D721Med (cell line): ENCODE data around the gene LNX1.
"Not testable (repeated sequence)": the region's sequence is repeated elsewhere in the genome, so short reads cannot be mapped to it uniquely, and the experiment has no call there.

Experiments used
- DNase-seq: peaks from one replicate; pipeline ENCODE4 v3.0.0; 2011; ENCODE audit warnings: low spot score; ENCODE audit not compliant: insufficient read length
- FAIRE-seq: peaks from 2 replicates; lab custom pipeline; 2011; peaks lifted over from hg19 to GRCh38; lab: Jason Lieb, UNC
- TF ChIP-seq, protein P1 (sequence below): IDR thresholded peaks from 2 replicates; pipeline ENCODE4 v1.5.1; 2012; ENCODE audit warnings: mild to moderate bottlenecking, control low read depth; ENCODE audit not compliant: insufficient read depth; ENCODE audit errors: missing control alignments

Gene LNX1

DNA sequence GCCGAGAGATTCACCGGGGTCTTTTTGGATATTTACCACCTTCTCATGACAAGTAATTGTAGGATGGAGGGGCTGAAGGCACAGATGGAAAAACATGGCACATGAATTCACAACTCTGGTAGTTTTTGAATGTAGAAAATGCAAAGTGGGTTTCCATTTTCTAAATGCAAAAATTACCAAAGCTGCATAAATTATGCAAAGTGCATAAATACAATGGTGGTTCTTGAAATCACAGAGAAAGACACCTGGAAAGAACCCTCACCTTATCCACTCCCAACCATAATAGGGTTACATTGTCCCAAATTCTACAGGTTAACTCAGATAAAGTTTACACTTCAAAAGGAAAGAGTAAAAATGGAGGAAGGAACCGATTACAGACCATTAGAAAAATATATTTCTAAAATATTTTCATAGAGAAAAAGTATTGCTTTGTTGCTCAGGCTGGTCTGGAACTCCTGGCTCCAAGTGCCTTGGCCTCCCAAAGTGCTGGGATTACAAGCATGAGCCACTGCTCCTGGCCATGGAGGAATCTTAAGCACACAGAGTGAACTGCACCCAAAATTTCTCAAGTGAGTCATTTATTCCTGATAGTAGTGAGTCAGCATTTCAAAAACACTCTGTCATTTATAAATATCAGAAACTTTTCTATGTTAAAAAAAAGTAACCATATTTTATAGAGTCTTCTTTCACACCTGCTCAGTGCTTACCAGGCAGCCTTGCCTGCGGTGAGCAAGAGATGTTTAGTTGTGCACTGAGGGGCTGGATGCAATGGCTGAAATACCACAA is 112.4 kb downstream of the LNX1 start:
- FAIRE-seq = no peak
- DNase-seq = no peak
- TF ChIP-seq, protein P1, sequence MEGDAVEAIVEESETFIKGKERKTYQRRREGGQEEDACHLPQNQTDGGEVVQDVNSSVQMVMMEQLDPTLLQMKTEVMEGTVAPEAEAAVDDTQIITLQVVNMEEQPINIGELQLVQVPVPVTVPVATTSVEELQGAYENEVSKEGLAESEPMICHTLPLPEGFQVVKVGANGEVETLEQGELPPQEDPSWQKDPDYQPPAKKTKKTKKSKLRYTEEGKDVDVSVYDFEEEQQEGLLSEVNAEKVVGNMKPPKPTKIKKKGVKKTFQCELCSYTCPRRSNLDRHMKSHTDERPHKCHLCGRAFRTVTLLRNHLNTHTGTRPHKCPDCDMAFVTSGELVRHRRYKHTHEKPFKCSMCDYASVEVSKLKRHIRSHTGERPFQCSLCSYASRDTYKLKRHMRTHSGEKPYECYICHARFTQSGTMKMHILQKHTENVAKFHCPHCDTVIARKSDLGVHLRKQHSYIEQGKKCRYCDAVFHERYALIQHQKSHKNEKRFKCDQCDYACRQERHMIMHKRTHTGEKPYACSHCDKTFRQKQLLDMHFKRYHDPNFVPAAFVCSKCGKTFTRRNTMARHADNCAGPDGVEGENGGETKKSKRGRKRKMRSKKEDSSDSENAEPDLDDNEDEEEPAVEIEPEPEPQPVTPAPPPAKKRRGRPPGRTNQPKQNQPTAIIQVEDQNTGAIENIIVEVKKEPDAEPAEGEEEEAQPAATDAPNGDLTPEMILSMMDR = no peak

DNA sequence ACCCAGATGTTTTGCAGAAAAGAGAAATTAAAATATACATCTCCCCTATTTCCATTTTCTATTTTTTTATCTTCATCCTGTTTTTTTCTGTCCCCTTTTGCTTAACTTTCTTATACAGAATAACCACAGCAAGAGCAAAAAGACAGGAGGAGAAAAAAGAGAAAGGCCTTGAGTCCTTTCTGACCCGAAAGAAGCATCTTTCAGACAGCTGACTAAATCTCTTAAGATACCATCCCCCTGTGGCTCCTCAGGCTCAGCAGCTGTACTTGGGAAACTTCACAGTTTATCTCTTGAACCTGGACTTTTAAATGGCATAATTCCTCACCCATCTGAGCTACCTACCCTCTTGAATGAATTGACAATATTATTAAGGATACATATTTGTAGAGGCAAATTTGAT is 113.7 kb downstream of the LNX1 start:
- DNase-seq (no peak), FAIRE-seq (no peak)
- TF ChIP-seq, protein P1 = no peak

DNA sequence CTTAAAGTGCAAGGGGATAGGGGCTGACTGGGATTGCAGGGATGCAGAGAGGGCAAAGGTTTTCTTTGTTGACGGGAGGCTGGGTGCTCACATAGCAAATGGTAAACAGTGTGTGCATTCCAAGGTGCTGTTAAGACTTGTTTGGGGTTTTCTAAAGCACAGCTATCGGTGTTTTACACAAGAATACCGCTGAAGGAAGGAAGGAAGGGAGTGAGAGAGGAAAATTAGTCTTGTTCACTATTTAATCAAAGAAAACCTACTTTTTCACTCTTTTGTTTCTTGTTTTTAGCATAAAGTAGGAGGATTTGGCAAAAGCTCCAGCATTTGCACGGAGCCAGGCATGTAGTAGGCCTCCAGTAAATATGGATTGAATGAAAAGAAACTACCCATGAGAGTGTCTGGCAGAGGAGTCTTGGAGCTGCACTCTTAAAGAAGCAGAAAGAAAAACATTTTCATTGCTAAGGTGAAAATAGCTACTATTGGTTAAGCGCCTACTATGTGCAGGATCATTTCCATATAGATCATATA is 114.2 kb downstream of the LNX1 start:
- DNase-seq (no peak), FAIRE-seq (no peak)
- TF ChIP-seq, protein P1 = no peak

- FAIRE-seq = no peak
- no peak for DNase-seq
Observed at GRCh38 chr4:53476232-53477037, 114.9 kb downstream of the LNX1 start.

DNA sequence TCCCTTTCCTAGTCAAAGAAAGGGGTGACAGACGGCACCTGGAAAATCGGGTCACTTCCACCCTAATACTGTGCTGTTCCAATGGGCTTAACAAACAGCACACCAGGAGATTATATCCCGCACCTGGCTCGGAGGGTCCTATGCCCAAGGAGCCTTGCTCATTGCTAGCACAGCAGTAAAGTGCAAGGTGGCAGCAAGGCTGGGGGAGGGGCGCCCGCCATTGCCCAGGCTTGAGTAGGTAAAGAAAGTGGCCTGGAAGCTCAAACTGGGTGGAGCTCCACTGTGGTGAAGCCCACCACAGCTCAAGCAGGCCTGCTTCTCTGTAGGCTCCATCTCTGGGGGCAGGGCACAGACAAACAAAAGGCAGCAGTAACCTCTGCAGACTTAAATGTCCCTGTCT is 124.7 kb downstream of the LNX1 start:
- not testable (repeated sequence) for DNase-seq, FAIRE-seq

More at GRCh38 chr4:53476232-53477037, 114.9 kb downstream of the LNX1 start:
- TF ChIP-seq, protein P1 = no peak

DNA sequence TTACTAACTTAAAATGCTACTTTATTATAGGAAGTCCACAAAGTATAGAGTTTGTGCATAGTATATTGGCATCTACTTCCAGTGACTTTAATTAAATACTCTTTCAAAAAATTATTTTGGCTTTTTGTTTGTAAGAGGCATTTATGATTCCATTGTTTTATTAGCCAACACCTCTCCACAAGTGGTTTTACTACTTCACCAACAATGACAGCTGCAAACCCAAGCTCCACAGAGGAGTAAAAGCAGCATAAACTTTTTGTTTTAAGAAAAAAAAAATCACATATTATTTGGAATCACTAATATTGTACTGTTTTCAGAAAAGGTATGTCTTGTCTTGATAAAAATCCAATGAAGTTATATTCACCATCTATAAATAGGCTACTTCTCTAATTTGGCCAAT is 125.4 kb downstream of the LNX1 start:
- FAIRE-seq = no peak

DNA sequence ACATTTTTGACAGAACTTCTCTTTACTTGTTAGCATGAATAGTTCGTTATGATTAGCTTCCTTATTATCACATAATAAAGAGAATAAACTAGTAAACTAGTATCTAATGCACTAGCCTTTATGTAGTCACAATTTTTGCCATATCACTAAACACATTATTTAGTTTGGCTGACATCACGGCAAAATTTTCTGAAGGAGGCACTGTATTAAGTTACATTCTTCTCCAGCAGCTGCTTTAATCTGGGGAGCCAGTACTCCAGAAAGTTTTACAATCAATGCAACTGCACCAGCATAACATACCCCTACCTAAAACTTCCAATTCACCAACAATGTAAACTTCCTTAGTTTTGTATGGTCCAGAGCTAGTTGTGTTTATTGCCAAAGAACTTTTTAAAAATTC is 126.0 kb downstream of the LNX1 start:
- DNase-seq = no peak
- no peak for FAIRE-seq
- TF ChIP-seq, protein P1 = no peak

More for the DNA sequence above, 125.4 kb downstream of the LNX1 start:
- TF ChIP-seq, protein P1 = no peak
- DNase-seq = no peak
